Activated B cell treated with CpG ODN at 0.5 μM for 24 hours (primary cell): ENCODE results near the gene TXNIP. TPM values are rescaled to one million over a fixed set of nuclear protein-coding genes. Genes with fewer than 3 reads are reported as not detected.
A peak's percentile ranks its signal among the peaks of the same experiment; 100 is the strongest.

Experiments used
- ATAC-seq: fragments of 200-7000 bp; cut with Tn5 transposase; one replicate; pipeline ENCODE4 v1.10.0; 2021; ENCODE audit warnings: low read depth, mild to moderate bottlenecking, moderate library complexity
- CTCF ChIA-PET: fragments of 350-600 bp; sonication (Branson Sonifier 250); formaldehyde crosslinking; loops from one replicate; lab custom pipeline; 2021; ENCODE audit warnings: antibody characterized with exemption; lab: Charles Lee
- POLR2A ChIA-PET: fragments of 350-600 bp; sonication (Branson Sonifier 250); formaldehyde crosslinking; loops from one replicate; lab custom pipeline; 2021; ENCODE audit warnings: antibody characterized with exemption; lab: Charles Lee
- DNase-seq: peaks from one replicate; pipeline ENCODE4 v3.0.0; 2022
- H3K27ac Mint-ChIP-seq: one replicate; pipeline ENCODE4 v1.8.0; 2020; ENCODE audit warnings: mixed read lengths
- H3K27me3 Mint-ChIP-seq: one replicate; pipeline ENCODE4 v1.8.0; 2021; ENCODE audit warnings: mixed read lengths
- H3K36me3 Mint-ChIP-seq: one replicate; pipeline ENCODE4 v1.8.0; 2021; ENCODE audit warnings: low read depth, mixed read lengths
- H3K4me1 Mint-ChIP-seq: one replicate; pipeline ENCODE4 v1.8.0; 2021; ENCODE audit warnings: mixed read lengths
- H3K4me3 Mint-ChIP-seq: one replicate; pipeline ENCODE4 v1.8.0; 2020; ENCODE audit warnings: mild to moderate bottlenecking, mixed read lengths
- H3K9me3 Mint-ChIP-seq: one replicate; pipeline ENCODE4 v1.8.0; 2020; ENCODE audit warnings: mixed read lengths
- CTCF ChIP-seq: fragments of 200-600 bp; IDR thresholded peaks from one replicate; pipeline ENCODE4 v1.8.0; 2022; ENCODE audit warnings: antibody characterized with exemption, mild to moderate bottlenecking
- intact Hi-C: fragments of 100-400 bp; cut with micrococcal nuclease; formaldehyde crosslinking; loops from one replicate; pipeline ENCODE4 v1.15.1; 2024
- total RNA-seq: library from RNA; stranded (reverse); gene quantifications from 2 replicates; pipeline ENCODE4 v1.2.3, GENCODE V29; 2022

The TXNIP gene, protein sequence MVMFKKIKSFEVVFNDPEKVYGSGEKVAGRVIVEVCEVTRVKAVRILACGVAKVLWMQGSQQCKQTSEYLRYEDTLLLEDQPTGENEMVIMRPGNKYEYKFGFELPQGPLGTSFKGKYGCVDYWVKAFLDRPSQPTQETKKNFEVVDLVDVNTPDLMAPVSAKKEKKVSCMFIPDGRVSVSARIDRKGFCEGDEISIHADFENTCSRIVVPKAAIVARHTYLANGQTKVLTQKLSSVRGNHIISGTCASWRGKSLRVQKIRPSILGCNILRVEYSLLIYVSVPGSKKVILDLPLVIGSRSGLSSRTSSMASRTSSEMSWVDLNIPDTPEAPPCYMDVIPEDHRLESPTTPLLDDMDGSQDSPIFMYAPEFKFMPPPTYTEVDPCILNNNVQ
- total RNA-seq, result 300 and 306 TPM in 2 replicates

DNA sequence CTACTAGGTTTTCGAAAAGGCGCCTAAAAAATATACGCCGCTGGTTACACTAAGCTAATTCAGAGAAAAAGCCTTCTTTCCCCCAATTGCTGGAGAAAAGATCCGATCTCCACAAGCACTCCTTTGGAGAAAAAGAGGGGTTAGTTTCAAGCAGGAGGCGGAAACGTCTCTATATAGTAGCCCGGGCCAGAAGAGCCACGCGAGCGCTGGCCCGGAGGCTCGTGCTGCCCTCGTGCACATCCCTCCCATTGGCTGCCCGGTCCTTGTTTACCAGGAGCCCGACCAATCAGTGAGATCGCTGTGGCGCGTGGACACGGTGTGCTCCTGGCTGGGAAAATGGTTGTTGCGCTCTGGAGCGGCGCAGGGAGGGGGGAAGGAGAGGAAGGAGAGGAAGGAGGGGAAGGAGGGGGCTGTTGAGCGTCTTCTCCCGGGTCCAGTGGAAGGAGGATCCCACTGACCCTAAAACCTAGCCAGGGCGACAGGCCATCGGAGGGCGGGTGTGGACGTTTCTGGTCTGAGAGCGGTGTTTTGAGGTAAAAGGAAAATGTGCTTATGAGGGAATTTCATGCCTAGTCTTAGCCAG lies at the start of gene TXNIP:
TXNIP (minus strand) TSS at position 147 of the 583 bp plus-strand sequence. CDS start 313 bp downstream, outside the sequence.
- ChIA-PET POLR2A (interaction anchor here (0.6 to 12.7 kb wide), 20 partner anchors 8 to 172 kb away, joined by 3 to 579 read pairs (median 6); partner anchors contain the start of genes ANKRD34A, LIX1L, NUDT17 and PEX11B), CTCF (interaction anchor here (0.8 to 4.0 kb wide), 3 partner anchors 11 to 18 kb away, joined by 3 to 52 read pairs (median 9); no protein-coding TSS in a partner anchor)
- Mint-ChIP-seq H3K27me3 (no peaks in the 10 kb centered on the region), H3K27ac (peak within 1 kb of the TSS; percentile 97), H3K36me3 (peaks cover 53% of the 10 kb centered on the region), H3K4me1 (peaks cover 74% of the 10 kb centered on the region), H3K9me3 (no peaks in the 10 kb centered on the region), H3K4me3 (peak within 1 kb of the TSS; percentile 88)
- TF ChIP-seq CTCF, result no peak
- DNase-seq, result peak; percentile 82
- peak; percentile 85 for ATAC-seq
- intact Hi-C loops, result loop anchor here (1.0 to 5.0 kb wide), 5 partner anchors 8 to 42 kb away; partner anchors contain the start of genes ANKRD34A and POLR3GL

- intact Hi-C loops, result loop anchor here (2.0 to 5.0 kb wide), 2 partner anchors 43 to 113 kb away; partner anchors contain the start of genes RBM8A and TXNIP
- Mint-ChIP-seq H3K27ac (peak overlapping the region; percentile 98), H3K27me3 (peaks cover 2% of the 10 kb centered on the region), H3K4me3 (no peak overlapping the region), H3K36me3 (peaks cover 21% of the 10 kb centered on the region), H3K9me3 (no peaks in the 10 kb centered on the region), H3K4me1 (peaks cover 38% of the 10 kb centered on the region)
- ATAC-seq, result no peak
- CTCF ChIA-PET, result interaction anchor here (1.7 kb wide), 1 partner anchor 12 kb away, joined by 4 read pairs; no protein-coding TSS in a partner anchor
- no peak for DNase-seq
- POLR2A ChIA-PET, result interaction anchor here (0.7 to 10.0 kb wide), 5 partner anchors 10 to 120 kb away, joined by 3 to 394 read pairs (median 33); partner anchors contain the start of genes ANKRD34A, LIX1L, POLR3GL and RBM8A
- no peak for TF ChIP-seq CTCF
Measured at GRCh38 chr1:146039844-146040194, 43.4 kb upstream of the TXNIP start.

- TF ChIP-seq CTCF, result no peak
- Mint-ChIP-seq H3K9me3 (no peaks in the 10 kb centered on the region), H3K4me3 (peak overlapping the region; percentile 99), H3K27ac (peak overlapping the region; percentile 98), H3K4me1 (peaks cover 43% of the 10 kb centered on the region), H3K36me3 (peaks cover 21% of the 10 kb centered on the region), H3K27me3 (peaks cover 2% of the 10 kb centered on the region)
- POLR2A ChIA-PET, result interaction anchor here (0.7 to 10.0 kb wide), 14 partner anchors 13 to 756 kb away, joined by 3 to 394 read pairs (median 15); partner anchors contain the start of genes ANKRD34A, LIX1L, NUDT17 and PEX11B
- ATAC-seq, result peak; percentile 56
- CTCF ChIA-PET, result interaction anchor here (0.7 to 2.8 kb wide), 7 partner anchors 15 to 192 kb away, joined by 3 to 8 read pairs (median 5); partner anchors contain the start of gene NUDT17
- intact Hi-C loops, result loop anchor here (5.0 kb wide), 1 partner anchor 110 kb away; the partner anchor contains the start of gene RBM8A
- peak; percentile 61 for DNase-seq
Measured at GRCh38 chr1:146036965-146037646, 40.7 kb upstream of the TXNIP start.

GRCh38 chr1:146036241-146036964 lies 40.0 kb upstream of the TXNIP start:
- no peak for TF ChIP-seq CTCF
- no peaks in the 10 kb centered on the region for H3K9me3 Mint-ChIP-seq
- peaks cover 21% of the 10 kb centered on the region for H3K36me3 Mint-ChIP-seq
- H3K27ac Mint-ChIP-seq, result peak overlapping the region; percentile 98
- intact Hi-C loops, result loop anchor here (5.0 kb wide), 1 partner anchor 109 kb away; the partner anchor contains the start of gene RBM8A
- ChIA-PET POLR2A (interaction anchor here (0.5 to 10.0 kb wide), 16 partner anchors 13 to 351 kb away, joined by 3 to 394 read pairs (median 7); partner anchors contain the start of genes ANKRD34A, LIX1L, NUDT17 and PEX11B), CTCF (interaction anchor here (0.9 to 2.8 kb wide), 6 partner anchors 14 to 191 kb away, joined by 3 to 8 read pairs (median 5); partner anchors contain the start of gene NUDT17)
- H3K4me1 Mint-ChIP-seq, result peaks cover 43% of the 10 kb centered on the region
- ATAC-seq (no peak), DNase-seq (no peak)
- H3K4me3 Mint-ChIP-seq, result peak overlapping the region; percentile 99
- peaks cover 2% of the 10 kb centered on the region for H3K27me3 Mint-ChIP-seq
